Common myeloid progenitor, CD34-positive (primary cell): ENCODE results near the gene NCOA3.

Experiments used
- CTCF ChIA-PET: fragments of 350-600 bp; sonication (Branson Sonifier 250); formaldehyde crosslinking; loops from one replicate; lab custom pipeline; 2021; ENCODE audit warnings: antibody characterized with exemption; lab: Charles Lee
- POLR2A ChIA-PET: fragments of 350-600 bp; sonication (Branson Sonifier 250); formaldehyde crosslinking; loops from one replicate; lab custom pipeline; 2021; ENCODE audit warnings: antibody characterized with exemption; lab: Charles Lee
- DNase-seq, 3 donors: peaks; one replicate each; pipeline versions ENCODE4 v3.0.0 to v3.0.0-alpha.2; 2013
- H3K27ac ChIP-seq, 2 experiments: 1 replicate in 1 of 2; 2 replicates in 1 of 2; pipeline ENCODE4 v1.7.0; 2013; ENCODE audit warnings: inconsistent platforms in 2 of 2, low read length in 2 of 2, mild to moderate bottlenecking in 2 of 2, low read depth in 1 of 2, moderate library complexity in 1 of 2; ENCODE audit not compliant: severe bottlenecking in 2 of 2, insufficient read depth in 1 of 2, poor library complexity in 1 of 2
- H3K27me3 ChIP-seq, 5 experiments: replicated peaks in 2 of 5; 1 replicate in 3 of 5; 2 replicates in 2 of 5; pipeline versions ENCODE4 v1.6.1 to v1.7.0; 2013; ENCODE audit warnings: low read length in 4 of 5, mild to moderate bottlenecking in 2 of 5, moderate library complexity in 2 of 5, inconsistent platforms in 1 of 5; ENCODE audit not compliant: insufficient read depth in 5 of 5, control insufficient read depth in 4 of 5
- H3K36me3 ChIP-seq, 4 experiments: 1 replicate in 2 of 4; 2 replicates in 2 of 4; pipeline versions ENCODE4 v1.6.1 to v1.7.0; 2013; ENCODE audit warnings: low read length in 3 of 4, control low read depth in 1 of 4, mild to moderate bottlenecking in 1 of 4; ENCODE audit not compliant: control insufficient read depth in 4 of 4, insufficient read depth in 4 of 4
- H3K4me1 ChIP-seq, 4 experiments: 1 replicate in 3 of 4; 2 replicates in 1 of 4; pipeline versions ENCODE4 v1.6.1 to v1.7.1; 2013; ENCODE audit warnings: low read length in 3 of 4, mild to moderate bottlenecking in 3 of 4, control low read depth in 1 of 4, inconsistent platforms in 1 of 4, moderate library complexity in 1 of 4; ENCODE audit not compliant: control insufficient read depth in 4 of 4, insufficient read depth in 4 of 4; ENCODE audit errors: control extremely low read depth in 1 of 4
- H3K4me3 ChIP-seq, 7 experiments: 1 replicate in 4 of 7; 2 replicates in 3 of 7; pipeline versions ENCODE4 v1.5.1 to v1.7.0; 2013; ENCODE audit warnings: mild to moderate bottlenecking in 7 of 7, low read length in 6 of 7, moderate library complexity in 6 of 7, inconsistent platforms in 2 of 7, low read depth in 2 of 7, control low read depth in 1 of 7; ENCODE audit not compliant: insufficient read depth in 4 of 7, control insufficient read depth in 1 of 7; ENCODE audit errors: extremely low read depth in 1 of 7
- H3K9me3 ChIP-seq, 5 experiments: 1 replicate in 4 of 5; 2 replicates in 1 of 5; pipeline versions ENCODE4 v1.6.1 to v1.7.1; 2013; ENCODE audit warnings: low read length in 4 of 5, mild to moderate bottlenecking in 2 of 5, inconsistent platforms in 1 of 5, low read depth in 1 of 5, moderate library complexity in 1 of 5; ENCODE audit not compliant: control insufficient read depth in 4 of 5, insufficient read depth in 2 of 5; ENCODE audit errors: control extremely low read depth in 1 of 5
- WGBS: methylation state at CpG from one replicate; pipeline ENCODE4 v1.1.5; 2013; ENCODE audit not compliant: insufficient coverage; 5-methylcytosine and 5-hydroxymethylcytosine counted together

The NCOA3 gene

DNA sequence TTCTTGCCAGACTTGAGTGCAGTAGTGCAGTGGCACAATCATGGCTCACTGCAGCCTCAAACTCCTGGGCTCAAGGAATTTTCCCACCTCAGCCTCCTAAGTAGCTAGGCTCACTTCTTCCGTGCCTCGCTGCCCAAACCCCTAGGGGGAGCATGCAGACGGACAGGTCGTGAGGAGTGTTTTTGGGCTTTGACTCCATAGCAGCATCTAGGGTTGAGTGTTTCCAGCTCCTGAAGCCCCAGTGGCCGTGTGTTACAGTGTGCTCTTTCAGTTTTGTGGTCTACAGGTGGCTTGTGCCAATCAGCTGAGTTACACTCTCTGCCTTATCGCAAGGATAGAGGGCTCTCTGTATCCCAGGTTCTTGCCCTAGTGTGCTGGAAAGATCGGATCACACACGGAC lies 33.4 kb downstream of the NCOA3 start:
- WGBS = 96% methylated on average over 8 of the region's 8 CpGs
- Histone ChIP-seq H3K27me3 (no peaks in the 10 kb centered on the region), H3K4me3 (no peak overlapping the region), H3K4me1 (peaks cover 0 to 3% (median 0%) of the 10 kb centered on the region in 4 experiments), H3K36me3 (peaks cover 0 to 4% (median 0%) of the 10 kb centered on the region in 4 experiments), H3K27ac (no peak overlapping the region), H3K9me3 (no peaks in the 10 kb centered on the region)
- CTCF ChIA-PET = interaction anchor here (1.0 to 1.8 kb wide), 3 partner anchors 17 to 261 kb away, joined by 3 to 5 read pairs (median 3); no protein-coding TSS in a partner anchor
- POLR2A ChIA-PET = no interaction called here
- DNase-seq = peak in 1 of 3 donors; percentile 21

- WGBS = 100% methylated on average over 5 of the region's 6 CpGs
- CTCF ChIA-PET = interaction anchor here (0.6 to 1.8 kb wide), 7 partner anchors 8 to 262 kb away, joined by 3 to 5 read pairs (median 3); no protein-coding TSS in a partner anchor
Measured at GRCh38 chr20:47535994-47536393, 34.3 kb downstream of the NCOA3 start.

DNA sequence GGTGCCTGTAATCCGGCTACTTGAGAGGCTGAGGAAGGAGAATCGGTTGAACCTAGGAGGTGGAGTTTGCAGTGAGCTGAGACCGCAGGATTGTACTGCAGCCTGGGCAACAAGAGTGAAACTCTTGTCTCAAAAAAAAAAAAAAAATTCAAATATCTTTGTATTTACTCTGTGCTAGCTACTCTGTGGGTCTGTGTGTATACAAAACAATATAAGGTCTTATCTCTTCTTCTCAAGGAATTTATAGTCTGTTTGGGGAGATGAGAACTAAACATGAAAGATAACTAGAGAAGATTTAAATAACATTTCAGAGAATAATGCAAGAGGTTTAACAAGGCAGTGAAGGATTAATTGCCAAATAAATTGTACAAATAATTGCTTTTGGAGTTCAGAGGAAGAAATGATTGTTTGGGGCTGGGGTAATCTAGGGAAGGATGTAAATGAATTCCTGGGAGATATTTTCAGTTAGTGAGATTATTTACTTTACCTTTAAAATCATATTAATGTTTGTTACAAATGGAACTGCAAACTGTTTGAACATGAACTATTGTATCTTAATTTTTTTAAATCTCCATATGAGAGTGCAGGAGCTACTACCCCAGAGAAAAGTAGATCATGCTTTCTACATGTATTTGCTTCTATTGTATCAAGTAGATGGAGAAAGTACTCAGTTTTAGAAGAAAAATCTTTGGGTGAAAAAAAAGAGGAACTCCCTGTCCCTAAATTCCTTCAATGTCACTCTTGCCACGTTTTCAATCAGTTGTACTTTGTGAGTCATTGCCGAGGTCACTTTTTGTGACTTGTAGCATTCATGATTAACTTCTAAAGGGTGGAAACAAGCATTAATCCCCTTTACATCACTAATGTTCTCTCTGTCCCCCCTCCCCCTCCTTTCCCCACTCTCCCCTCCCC lies 39.0 kb downstream of the NCOA3 start:
- H3K9me3 ChIP-seq = no peaks in the 10 kb centered on the region
- H3K4me1 ChIP-seq = peaks cover 0 to 6% (median 0%) of the 10 kb centered on the region in 4 experiments
- ChIA-PET CTCF (interaction anchor here (2.4 kb wide), 1 partner anchor 32 kb away, joined by 6 read pairs; no protein-coding TSS in a partner anchor), POLR2A (no interaction called here)
- WGBS = 0% methylated on average over 2 of the region's 5 CpGs
- no peak overlapping the region for H3K4me3 ChIP-seq
- H3K27me3 ChIP-seq = no peaks in the 10 kb centered on the region
- H3K36me3 ChIP-seq = peaks cover 0 to 2% (median 0%) of the 10 kb centered on the region in 4 experiments
- DNase-seq = peak; percentile 61 to 92 (median 90)
- H3K27ac ChIP-seq = peak overlapping the region in 1 of 2 experiments; percentile 27

More at GRCh38 chr20:47535994-47536393, 34.3 kb downstream of the NCOA3 start:
- no peak overlapping the region for H3K27ac ChIP-seq
- no peaks in the 10 kb centered on the region for H3K9me3 ChIP-seq
- H3K4me1 ChIP-seq = peaks cover 0 to 5% (median 0%) of the 10 kb centered on the region in 4 experiments
- no peak overlapping the region for H3K4me3 ChIP-seq
- H3K36me3 ChIP-seq = peaks cover 0 to 4% (median 0%) of the 10 kb centered on the region in 4 experiments
- no peaks in the 10 kb centered on the region for H3K27me3 ChIP-seq
- POLR2A ChIA-PET = no interaction called here
- DNase-seq = no peak

GRCh38 chr20:47541355-47541922 lies 39.8 kb downstream of the NCOA3 start:
- Histone ChIP-seq H3K36me3 (no peaks in the 10 kb centered on the region), H3K27me3 (no peaks in the 10 kb centered on the region), H3K9me3 (no peaks in the 10 kb centered on the region), H3K4me1 (peaks cover 0 to 6% (median 0%) of the 10 kb centered on the region in 4 experiments), H3K27ac (no peak overlapping the region), H3K4me3 (no peak overlapping the region)
- WGBS = no CpG with 5 or more reads among the region's 3 CpGs
- ChIA-PET POLR2A (interaction anchor here (0.6 kb wide), 1 partner anchor 39 kb away, joined by 3 read pairs; no protein-coding TSS in a partner anchor), CTCF (no interaction called here)
- DNase-seq = no peak

- ChIA-PET POLR2A (no interaction called here), CTCF (no interaction called here)
- 100% methylated on average over 1 of the region's 1 CpG for WGBS
- Histone ChIP-seq H3K36me3 (peaks cover 0 to 2% (median under 1%) of the 10 kb centered on the region in 4 experiments), H3K27ac (no peak overlapping the region), H3K9me3 (no peaks in the 10 kb centered on the region), H3K4me1 (peaks cover 0 to 6% (median 0%) of the 10 kb centered on the region in 4 experiments), H3K27me3 (no peaks in the 10 kb centered on the region), H3K4me3 (no peak overlapping the region)
- DNase-seq = no peak
Measured at GRCh38 chr20:47543006-47543431, 41.3 kb downstream of the NCOA3 start.

DNA sequence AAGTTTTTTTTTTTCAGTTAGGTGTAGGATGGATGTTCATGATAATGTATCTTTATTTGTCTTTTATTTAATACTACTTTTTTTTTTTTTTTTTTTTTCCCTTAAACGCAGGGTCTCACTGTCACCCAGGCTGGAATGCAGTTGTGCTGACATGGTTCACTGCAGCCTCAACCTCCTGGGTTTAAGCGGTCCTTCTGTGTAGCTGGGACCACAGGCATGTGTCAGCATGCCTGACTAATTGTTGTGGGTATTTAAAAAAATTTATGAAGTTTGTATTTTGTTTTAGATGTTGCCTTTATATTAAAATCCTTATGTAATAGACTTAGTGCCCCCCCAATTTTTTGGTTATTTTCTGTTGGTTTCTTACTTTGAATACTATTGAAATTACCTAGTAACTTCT lies 42.6 kb downstream of the NCOA3 start:
- DNase-seq = peak in 2 of 3 donors; percentile 56 to 69
- peaks cover 0 to 6% (median 0%) of the 10 kb centered on the region in 4 experiments for H3K4me1 ChIP-seq
- no CpG with 5 or more reads among the region's 2 CpGs for WGBS
- no peak overlapping the region for H3K27ac ChIP-seq
- ChIA-PET CTCF (no interaction called here), POLR2A (no interaction called here)
- no peak overlapping the region for H3K4me3 ChIP-seq
- no peaks in the 10 kb centered on the region for H3K27me3 ChIP-seq
- H3K36me3 ChIP-seq = peaks cover 0 to 2% (median under 1%) of the 10 kb centered on the region in 4 experiments
- no peaks in the 10 kb centered on the region for H3K9me3 ChIP-seq
